ENCODE measurements around the gene COL4A6. TPM values are rescaled to one million over a fixed set of nuclear protein-coding genes. Genes with fewer than 3 reads are reported as not detected.

COL4A6 gene
- total and polyA plus RNA-seq, 12 donors: 0.14 to 1.4 (median 0.73) TPM

DNA sequence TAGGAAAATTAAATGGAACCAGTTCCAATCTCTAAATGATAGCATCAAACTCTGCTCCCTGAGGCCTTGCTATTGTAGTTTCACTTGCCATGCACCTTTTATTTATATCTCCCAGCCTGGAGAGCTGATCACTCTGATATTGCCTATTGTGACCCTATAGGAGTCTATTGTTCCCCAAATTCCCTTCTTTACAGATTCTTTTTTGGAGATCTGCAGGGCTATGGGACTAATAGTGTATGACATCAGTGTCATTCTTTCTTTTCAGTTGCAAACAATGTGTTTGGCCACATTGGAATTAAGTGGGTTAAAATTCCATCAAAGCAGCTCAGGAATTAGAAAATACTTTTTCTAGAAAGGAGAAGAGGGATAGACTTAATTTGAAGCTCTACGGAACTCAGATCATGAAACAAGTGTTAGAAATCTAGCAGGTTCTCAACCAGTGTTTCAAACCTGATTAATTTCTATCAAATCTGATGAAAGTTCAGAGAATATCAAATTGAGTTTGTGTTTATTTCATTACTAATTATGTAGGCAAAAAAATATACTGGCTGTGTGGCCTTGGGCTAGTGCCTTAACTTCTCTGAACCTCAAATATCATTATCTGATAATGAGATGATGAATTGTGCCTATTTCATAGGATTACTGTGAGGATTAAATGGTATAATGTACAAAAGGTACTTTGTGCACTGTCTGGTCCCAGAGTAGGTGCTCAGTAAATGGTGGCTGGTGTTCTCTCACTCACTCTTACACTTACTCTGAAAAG, 71.4 kb downstream of the COL4A6 start:
- WGBS, 4 donors: 86 to 100% (median 88%) methylated on average over 1 of the region's 1 CpG
- no peaks in the 10 kb centered on the region for H3K36me3 ChIP-seq (replicated peaks in 1 of 2)
- H3K4me1 ChIP-seq (replicated peaks in 1 of 2): no peaks in the 10 kb centered on the region

DNA sequence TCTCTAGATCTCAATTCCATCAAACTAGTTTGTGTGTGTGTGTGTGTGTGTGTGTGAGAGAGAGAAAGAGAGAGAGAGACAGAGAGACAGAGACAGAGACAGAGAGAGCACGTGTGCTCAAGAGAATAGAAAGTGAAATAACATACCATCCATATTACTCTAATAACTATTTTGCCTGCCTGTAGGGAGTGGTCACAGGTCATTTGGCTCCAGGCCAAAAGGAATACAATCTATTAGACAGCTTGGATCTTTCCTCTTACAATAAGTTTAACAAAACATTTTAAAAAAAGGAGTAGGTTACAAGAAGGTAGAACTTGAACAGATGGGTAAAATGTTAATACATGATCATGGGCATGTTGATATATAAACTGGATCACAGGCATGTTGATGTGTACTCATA, 76.2 kb downstream of the COL4A6 start:
- Histone ChIP-seq H3K27ac (no peak overlapping the region), H3K4me3 (no peak overlapping the region), H3K9me3 (replicated peaks in 1 of 3) (no peaks in the 10 kb centered on the region), H3K36me3 (replicated peaks in 1 of 2) (no peaks in the 10 kb centered on the region), H3K4me1 (replicated peaks in 1 of 2) (no peaks in the 10 kb centered on the region), H3K27me3 (peaks cover 14% of the 10 kb centered on the region)
- TF ChIP-seq, protein P1, sequence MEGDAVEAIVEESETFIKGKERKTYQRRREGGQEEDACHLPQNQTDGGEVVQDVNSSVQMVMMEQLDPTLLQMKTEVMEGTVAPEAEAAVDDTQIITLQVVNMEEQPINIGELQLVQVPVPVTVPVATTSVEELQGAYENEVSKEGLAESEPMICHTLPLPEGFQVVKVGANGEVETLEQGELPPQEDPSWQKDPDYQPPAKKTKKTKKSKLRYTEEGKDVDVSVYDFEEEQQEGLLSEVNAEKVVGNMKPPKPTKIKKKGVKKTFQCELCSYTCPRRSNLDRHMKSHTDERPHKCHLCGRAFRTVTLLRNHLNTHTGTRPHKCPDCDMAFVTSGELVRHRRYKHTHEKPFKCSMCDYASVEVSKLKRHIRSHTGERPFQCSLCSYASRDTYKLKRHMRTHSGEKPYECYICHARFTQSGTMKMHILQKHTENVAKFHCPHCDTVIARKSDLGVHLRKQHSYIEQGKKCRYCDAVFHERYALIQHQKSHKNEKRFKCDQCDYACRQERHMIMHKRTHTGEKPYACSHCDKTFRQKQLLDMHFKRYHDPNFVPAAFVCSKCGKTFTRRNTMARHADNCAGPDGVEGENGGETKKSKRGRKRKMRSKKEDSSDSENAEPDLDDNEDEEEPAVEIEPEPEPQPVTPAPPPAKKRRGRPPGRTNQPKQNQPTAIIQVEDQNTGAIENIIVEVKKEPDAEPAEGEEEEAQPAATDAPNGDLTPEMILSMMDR (IDR thresholded peaks at IDR 0.05): no peak
- TF ChIP-seq POLR2A (IDR thresholded peaks at IDR 0.05): no peak
- intact Hi-C loops (cut with DNase I): no loop called here
- 14 to 43% (median 33%) methylated on average over 1 of the region's 1 CpG for WGBS, 4 donors
- DNase-seq: no peak

More for the DNA sequence above, 71.4 kb downstream of the COL4A6 start:
- Histone ChIP-seq H3K27ac (no peak overlapping the region), H3K4me3 (no peak overlapping the region), H3K27me3 (peaks cover 22% of the 10 kb centered on the region), H3K9me3 (replicated peaks in 1 of 3) (no peaks in the 10 kb centered on the region)
- no peak for DNase-seq
- intact Hi-C loops (cut with DNase I): no loop called here
- TF ChIP-seq, protein P1 (IDR thresholded peaks at IDR 0.05): no peak
- no peak for TF ChIP-seq POLR2A (IDR thresholded peaks at IDR 0.05)

DNA sequence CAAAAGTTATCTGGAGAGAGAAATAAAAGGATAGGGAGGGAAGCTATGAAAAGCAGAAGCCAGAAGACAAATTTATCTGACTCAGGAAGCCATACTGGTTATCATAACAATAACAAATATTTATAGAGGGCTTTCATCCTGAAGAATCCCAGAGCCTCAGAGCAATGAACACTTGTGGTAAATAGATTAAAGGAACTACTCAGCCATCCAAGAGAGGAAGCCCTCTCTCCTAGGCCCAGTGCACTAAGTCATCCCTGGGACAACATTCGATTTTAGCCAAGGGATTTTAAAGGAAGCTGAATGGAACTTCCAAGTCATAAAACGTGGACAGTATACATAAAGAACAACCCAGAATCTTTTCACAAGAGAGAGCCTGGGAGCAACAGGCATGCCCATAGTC, 76.9 kb downstream of the COL4A6 start:
- DNase-seq: no peak
- H3K27me3 ChIP-seq: peaks cover 9% of the 10 kb centered on the region
- intact Hi-C loops (cut with DNase I): no loop called here
- no peaks in the 10 kb centered on the region for H3K36me3 ChIP-seq (replicated peaks in 1 of 2)
- no peak overlapping the region for H3K27ac ChIP-seq
- no peak overlapping the region for H3K4me3 ChIP-seq
- TF ChIP-seq POLR2A (IDR thresholded peaks at IDR 0.05): no peak
- TF ChIP-seq, protein P1 (IDR thresholded peaks at IDR 0.05): no peak
- H3K9me3 ChIP-seq (replicated peaks in 1 of 3): no peaks in the 10 kb centered on the region
- WGBS, 4 donors: 33 to 51% (median 42%) methylated on average over 2 of the region's 2 CpGs
- H3K4me1 ChIP-seq (replicated peaks in 1 of 2): no peaks in the 10 kb centered on the region

DNA sequence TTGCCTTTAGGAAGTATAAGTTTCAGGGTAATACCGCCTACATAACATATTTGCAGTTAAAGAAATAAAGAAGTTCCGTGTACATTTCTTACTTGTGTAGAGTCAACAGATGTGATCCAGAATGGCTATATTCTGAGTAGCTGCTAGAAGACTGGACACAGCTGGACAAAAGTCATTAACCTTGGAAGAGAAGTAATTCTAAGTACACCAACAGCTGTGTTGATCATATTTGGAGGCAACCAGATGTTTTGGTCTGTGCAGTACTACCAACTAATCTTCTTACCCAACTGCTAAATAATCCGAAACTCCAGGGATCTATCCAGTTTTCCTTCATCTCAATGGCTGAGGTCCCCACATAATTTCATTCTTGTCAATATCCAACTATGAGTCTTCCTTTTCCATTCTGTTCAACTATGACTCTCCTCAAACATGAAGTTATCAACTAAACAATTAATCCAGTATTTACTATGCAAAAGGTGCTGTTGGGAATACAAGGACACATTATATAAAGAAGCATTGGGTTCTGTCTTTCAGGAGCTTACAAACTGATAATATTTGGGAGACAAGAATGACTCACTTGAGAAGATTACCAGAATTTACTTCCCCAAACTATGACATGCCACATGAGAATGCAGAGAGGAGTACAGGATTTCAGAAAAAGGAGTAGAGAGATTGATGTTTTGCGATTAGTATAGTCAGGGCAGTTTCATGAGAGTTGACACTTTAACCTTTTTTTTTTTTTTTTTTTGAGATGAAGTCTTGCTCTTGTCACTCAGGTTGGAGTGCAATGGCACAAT, 78.2 kb downstream of the COL4A6 start:
- peaks cover 13% of the 10 kb centered on the region for H3K27me3 ChIP-seq
- no peaks in the 10 kb centered on the region for H3K4me1 ChIP-seq (replicated peaks in 1 of 2)
- intact Hi-C loops (cut with DNase I): no loop called here
- H3K9me3 ChIP-seq (replicated peaks in 1 of 3): no peaks in the 10 kb centered on the region
- DNase-seq: no peak
- H3K4me3 ChIP-seq: no peak overlapping the region
- WGBS, 4 donors: 75 to 85% (median 81%) methylated on average over 4 of the region's 4 CpGs
- no peak for TF ChIP-seq POLR2A (IDR thresholded peaks at IDR 0.05)
- TF ChIP-seq, protein P1 (IDR thresholded peaks at IDR 0.05): no peak
- H3K36me3 ChIP-seq (replicated peaks in 1 of 2): no peaks in the 10 kb centered on the region
- H3K27ac ChIP-seq: no peak overlapping the region

Data from adrenal gland (tissue), 12 donors.